Measurements from ENCODE around the gene MBOAT1. TPM values are rescaled to one million over a fixed set of nuclear protein-coding genes. Genes with fewer than 3 reads are reported as not detected.

MBOAT1 gene
- total RNA-seq, 1 donor from 2014 or later: 6.6 TPM

GRCh38 chr6:20160541-20161283 lies 51.6 kb downstream of the MBOAT1 start:
- no peak for DNase-seq (ENCODE audit: extremely low spot score, unreplicated experiment)
- Mint-ChIP-seq H3K27ac (ENCODE audit: unreplicated experiment) (no peak overlapping the region), H3K4me3 (ENCODE audit: unreplicated experiment) (no peak overlapping the region), H3K27me3 (ENCODE audit: unreplicated experiment) (no peaks in the 10 kb centered on the region), H3K4me1 (ENCODE audit: unreplicated experiment) (no peaks in the 10 kb centered on the region), H3K9me3 (ENCODE audit: unreplicated experiment) (no peaks in the 10 kb centered on the region), H3K36me3 (ENCODE audit: unreplicated experiment) (no peaks in the 10 kb centered on the region)
- TF ChIP-seq CTCF (IDR thresholded peaks at IDR 0.05): no peak

GRCh38 chr6:20159781-20160540 lies 52.3 kb downstream of the MBOAT1 start:
- Mint-ChIP-seq H3K4me3 (ENCODE audit: unreplicated experiment) (no peak overlapping the region), H3K4me1 (ENCODE audit: unreplicated experiment) (no peaks in the 10 kb centered on the region), H3K27ac (ENCODE audit: unreplicated experiment) (no peak overlapping the region), H3K36me3 (ENCODE audit: unreplicated experiment) (no peaks in the 10 kb centered on the region), H3K9me3 (ENCODE audit: unreplicated experiment) (no peaks in the 10 kb centered on the region), H3K27me3 (ENCODE audit: unreplicated experiment) (no peaks in the 10 kb centered on the region)
- no peak for TF ChIP-seq CTCF (IDR thresholded peaks at IDR 0.05)
- no peak for DNase-seq (ENCODE audit: extremely low spot score, unreplicated experiment)

GRCh38 chr6:20159098-20159497 lies 53.2 kb downstream of the MBOAT1 start:
- no peak for DNase-seq (ENCODE audit: extremely low spot score, unreplicated experiment)
- no peaks in the 10 kb centered on the region for H3K27me3 Mint-ChIP-seq (ENCODE audit: unreplicated experiment)
- H3K27ac Mint-ChIP-seq (ENCODE audit: unreplicated experiment): no peak overlapping the region
- no peaks in the 10 kb centered on the region for H3K36me3 Mint-ChIP-seq (ENCODE audit: unreplicated experiment)
- no peak overlapping the region for H3K4me3 Mint-ChIP-seq (ENCODE audit: unreplicated experiment)
- H3K4me1 Mint-ChIP-seq (ENCODE audit: unreplicated experiment): no peaks in the 10 kb centered on the region
- H3K9me3 Mint-ChIP-seq (ENCODE audit: unreplicated experiment): no peaks in the 10 kb centered on the region
- TF ChIP-seq CTCF (IDR thresholded peaks at IDR 0.05): no peak

GRCh38 chr6:20158676-20159075 lies 53.6 kb downstream of the MBOAT1 start:
- Mint-ChIP-seq H3K4me1 (ENCODE audit: unreplicated experiment) (no peaks in the 10 kb centered on the region), H3K4me3 (ENCODE audit: unreplicated experiment) (no peak overlapping the region), H3K9me3 (ENCODE audit: unreplicated experiment) (no peaks in the 10 kb centered on the region), H3K27ac (ENCODE audit: unreplicated experiment) (no peak overlapping the region), H3K27me3 (ENCODE audit: unreplicated experiment) (no peaks in the 10 kb centered on the region), H3K36me3 (ENCODE audit: unreplicated experiment) (no peaks in the 10 kb centered on the region)
- TF ChIP-seq CTCF (IDR thresholded peaks at IDR 0.05): no peak
- no peak for DNase-seq (ENCODE audit: extremely low spot score, unreplicated experiment)

- Mint-ChIP-seq H3K27ac (ENCODE audit: unreplicated experiment) (no peak overlapping the region), H3K4me3 (ENCODE audit: unreplicated experiment) (no peak overlapping the region), H3K36me3 (ENCODE audit: unreplicated experiment) (no peaks in the 10 kb centered on the region), H3K4me1 (ENCODE audit: unreplicated experiment) (no peaks in the 10 kb centered on the region), H3K9me3 (ENCODE audit: unreplicated experiment) (no peaks in the 10 kb centered on the region), H3K27me3 (ENCODE audit: unreplicated experiment) (no peaks in the 10 kb centered on the region)
- no peak for TF ChIP-seq CTCF (IDR thresholded peaks at IDR 0.05)
- no peak for DNase-seq (ENCODE audit: extremely low spot score, unreplicated experiment)
Observed at GRCh38 chr6:20156824-20157223, 55.4 kb downstream of the MBOAT1 start.
